Left ventricle myocardium inferior (tissue), 1 donor: ENCODE results near the gene ATP6V0E2. TPM values are rescaled to one million over a fixed set of nuclear protein-coding genes. Genes with fewer than 3 reads are reported as not detected.

Experiments used
- DNase-seq: peaks from one replicate; pipeline ENCODE4 v3.0.0-alpha.2; 2020
- H3K27ac ChIP-seq: fragments of 200-600 bp; replicated peaks from 2 replicates; pipeline ENCODE4 v1.8.0; 2021
- H3K27me3 ChIP-seq: fragments of 200-600 bp; 2 replicates; pipeline ENCODE4 v1.8.0; 2021; ENCODE audit warnings: low read depth
- H3K36me3 ChIP-seq: fragments of 200-600 bp; 2 replicates; pipeline ENCODE4 v1.8.0; 2021
- H3K4me1 ChIP-seq: fragments of 200-600 bp; 2 replicates; pipeline ENCODE4 v1.8.0; 2021
- H3K4me3 ChIP-seq: fragments of 200-600 bp; 2 replicates; pipeline ENCODE4 v1.8.0; 2021; ENCODE audit warnings: mild to moderate bottlenecking, moderate library complexity
- H3K9me3 ChIP-seq: fragments of 200-600 bp; replicated peaks from 2 replicates; pipeline ENCODE4 v1.8.0; 2021
- intact Hi-C: fragments of 100-400 bp; cut with micrococcal nuclease; formaldehyde crosslinking; loops from one replicate; pipeline ENCODE4 v1.11.0; 2022
- total RNA-seq: library from RNA; stranded (reverse); fragmentation: NEBNext Ultra II Directional; extraction: Animal tissue kit (Norgen Biotek cat#: 25700); gene quantifications from one replicate; pipeline ENCODE4 v1.2.1, GENCODE V29; 2021
- TF ChIP-seq, protein P1 (sequence below): fragments of 200-600 bp; IDR thresholded peaks from 2 replicates; pipeline ENCODE4 v1.8.0; 2021; ENCODE audit warnings: antibody characterized with exemption, mild to moderate bottlenecking, borderline replicate concordance
- donor health status: DM: no; HTN: yes; CAD: no; lungs with severe emphysema.

ATP6V0E2 gene
- total RNA-seq, 1 donor from 2014 or later: 120 TPM

DNA sequence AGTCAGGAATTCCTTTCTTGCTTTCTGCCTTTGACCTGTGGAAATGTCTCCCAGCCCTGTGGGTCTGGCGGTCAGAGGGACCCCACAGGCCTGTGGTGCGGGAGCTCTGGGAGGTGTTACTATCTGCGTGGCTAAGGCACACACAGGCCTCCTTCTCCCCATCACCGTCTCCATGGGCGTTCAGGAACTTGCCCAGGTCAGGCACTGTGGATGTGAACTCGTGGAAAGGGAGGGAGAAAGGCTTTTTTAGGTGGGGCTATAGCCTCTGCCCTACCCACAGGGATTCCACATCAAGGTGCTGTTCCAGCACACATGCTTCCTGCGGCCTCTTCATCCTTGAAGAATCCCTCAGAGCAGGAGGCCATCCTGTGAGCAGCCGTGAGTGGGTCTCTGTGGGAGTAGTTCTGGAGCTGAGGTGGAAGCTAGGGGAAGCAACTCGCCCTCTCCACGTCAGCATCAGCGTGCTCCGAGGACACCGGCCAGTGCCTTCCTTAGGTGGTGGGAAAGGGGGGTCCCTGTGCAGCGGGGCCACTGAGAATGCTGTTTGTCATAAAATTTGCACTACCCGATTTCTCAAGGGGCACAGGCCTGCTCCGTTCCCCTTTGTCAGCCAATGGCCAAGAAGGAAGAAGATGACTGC, 7.5 kb upstream of the ATP6V0E2 start:
- intact Hi-C loops: no loop called here

DNA sequence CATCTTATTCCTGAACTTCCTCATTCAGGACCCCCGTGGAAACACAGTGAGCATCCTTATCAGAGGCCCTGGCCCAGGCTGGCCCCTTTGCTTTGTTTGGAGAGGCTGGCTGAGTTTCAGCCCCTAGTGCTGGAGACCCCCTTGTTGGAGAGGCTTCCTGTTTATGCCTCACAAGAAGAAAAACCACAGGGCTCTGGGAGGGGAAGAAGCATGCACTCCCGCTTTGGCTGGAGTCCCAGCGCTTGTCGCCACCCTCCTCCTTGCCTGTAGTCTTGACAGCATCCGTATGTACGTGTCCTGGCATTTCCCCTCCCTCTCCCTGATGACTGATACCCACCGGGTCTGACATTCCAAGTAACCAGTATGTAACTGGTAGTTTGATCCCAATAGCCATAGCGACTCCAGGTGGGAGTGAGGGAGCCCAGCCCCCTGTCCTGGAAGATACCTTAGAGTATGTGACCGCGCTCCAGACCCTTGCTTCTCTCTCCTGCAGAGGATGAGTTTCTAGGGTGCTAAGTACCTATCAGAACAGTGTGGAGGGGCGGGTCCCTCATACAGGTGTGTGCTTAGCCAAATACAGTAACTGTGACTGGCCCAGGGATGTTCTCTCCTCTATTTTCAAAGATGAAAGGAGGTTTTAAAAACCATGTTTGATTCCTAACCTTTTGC, 6.9 kb upstream of the ATP6V0E2 start:
- Histone ChIP-seq H3K4me3 (no peak overlapping the region), H3K4me1 (peaks cover 51% of the 10 kb centered on the region), H3K9me3 (no peaks in the 10 kb centered on the region), H3K27me3 (no peaks in the 10 kb centered on the region), H3K27ac (no peak overlapping the region), H3K36me3 (peaks cover 35% of the 10 kb centered on the region)
- TF ChIP-seq, protein P1, sequence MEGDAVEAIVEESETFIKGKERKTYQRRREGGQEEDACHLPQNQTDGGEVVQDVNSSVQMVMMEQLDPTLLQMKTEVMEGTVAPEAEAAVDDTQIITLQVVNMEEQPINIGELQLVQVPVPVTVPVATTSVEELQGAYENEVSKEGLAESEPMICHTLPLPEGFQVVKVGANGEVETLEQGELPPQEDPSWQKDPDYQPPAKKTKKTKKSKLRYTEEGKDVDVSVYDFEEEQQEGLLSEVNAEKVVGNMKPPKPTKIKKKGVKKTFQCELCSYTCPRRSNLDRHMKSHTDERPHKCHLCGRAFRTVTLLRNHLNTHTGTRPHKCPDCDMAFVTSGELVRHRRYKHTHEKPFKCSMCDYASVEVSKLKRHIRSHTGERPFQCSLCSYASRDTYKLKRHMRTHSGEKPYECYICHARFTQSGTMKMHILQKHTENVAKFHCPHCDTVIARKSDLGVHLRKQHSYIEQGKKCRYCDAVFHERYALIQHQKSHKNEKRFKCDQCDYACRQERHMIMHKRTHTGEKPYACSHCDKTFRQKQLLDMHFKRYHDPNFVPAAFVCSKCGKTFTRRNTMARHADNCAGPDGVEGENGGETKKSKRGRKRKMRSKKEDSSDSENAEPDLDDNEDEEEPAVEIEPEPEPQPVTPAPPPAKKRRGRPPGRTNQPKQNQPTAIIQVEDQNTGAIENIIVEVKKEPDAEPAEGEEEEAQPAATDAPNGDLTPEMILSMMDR: no peak
- DNase-seq: no peak
- intact Hi-C loops: no loop called here

More for the DNA sequence above, 7.5 kb upstream of the ATP6V0E2 start:
- peaks cover 41% of the 10 kb centered on the region for H3K36me3 ChIP-seq
- H3K4me1 ChIP-seq: peaks cover 44% of the 10 kb centered on the region
- DNase-seq: no peak
- H3K27me3 ChIP-seq: no peaks in the 10 kb centered on the region
- H3K27ac ChIP-seq: no peak overlapping the region
- TF ChIP-seq, protein P1: no peak
- no peak overlapping the region for H3K4me3 ChIP-seq
- no peaks in the 10 kb centered on the region for H3K9me3 ChIP-seq

DNA sequence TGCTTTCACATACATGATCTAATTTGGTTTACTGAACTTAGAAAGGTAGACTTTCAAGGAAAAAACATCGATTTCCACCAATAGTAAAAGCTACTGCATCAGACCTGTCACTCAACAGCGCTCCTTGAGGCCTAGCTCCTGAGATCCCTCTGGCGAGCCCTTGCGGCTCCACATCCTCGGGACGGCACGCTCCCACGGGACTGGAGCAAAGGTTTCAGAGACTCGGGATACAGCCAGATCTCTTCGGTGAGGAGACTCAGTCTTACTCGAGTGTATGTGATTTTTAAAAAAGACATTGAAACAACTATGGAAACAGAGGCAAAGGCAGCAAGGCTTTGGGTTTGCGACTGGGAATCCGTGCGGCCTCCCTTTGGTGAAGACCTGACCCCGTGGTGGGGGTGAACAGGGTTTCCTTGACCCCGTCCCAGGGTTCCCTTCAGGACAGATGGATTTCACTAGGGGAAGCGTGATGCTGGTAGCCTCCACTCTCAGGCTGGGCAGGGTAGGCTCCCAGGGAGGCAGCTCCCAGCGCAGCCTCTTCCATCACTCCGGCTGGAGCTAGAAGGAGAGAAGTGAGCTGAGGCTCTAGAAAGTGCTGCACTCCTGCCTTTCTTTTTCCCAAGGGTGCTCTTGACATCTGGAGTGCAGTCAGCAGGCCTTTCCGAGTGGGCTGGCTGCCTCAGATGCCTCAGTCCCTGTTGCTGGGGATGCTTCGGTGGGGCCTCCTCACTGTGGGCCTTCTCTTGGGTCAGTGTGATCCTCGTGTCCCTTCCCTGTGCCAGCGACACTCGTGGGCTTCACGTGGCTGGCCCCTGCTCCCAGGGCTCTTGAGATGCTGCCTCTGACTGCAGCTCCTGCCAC, 5.8 kb upstream of the ATP6V0E2 start:
- DNase-seq: no peak
- peaks cover 24% of the 10 kb centered on the region for H3K36me3 ChIP-seq
- TF ChIP-seq, protein P1: no peak
- no peak overlapping the region for H3K4me3 ChIP-seq
- H3K9me3 ChIP-seq: no peaks in the 10 kb centered on the region
- peak overlapping the region; percentile 21 for H3K27ac ChIP-seq
- intact Hi-C loops: no loop called here
- H3K4me1 ChIP-seq: peaks cover 62% of the 10 kb centered on the region
- H3K27me3 ChIP-seq: no peaks in the 10 kb centered on the region

DNA sequence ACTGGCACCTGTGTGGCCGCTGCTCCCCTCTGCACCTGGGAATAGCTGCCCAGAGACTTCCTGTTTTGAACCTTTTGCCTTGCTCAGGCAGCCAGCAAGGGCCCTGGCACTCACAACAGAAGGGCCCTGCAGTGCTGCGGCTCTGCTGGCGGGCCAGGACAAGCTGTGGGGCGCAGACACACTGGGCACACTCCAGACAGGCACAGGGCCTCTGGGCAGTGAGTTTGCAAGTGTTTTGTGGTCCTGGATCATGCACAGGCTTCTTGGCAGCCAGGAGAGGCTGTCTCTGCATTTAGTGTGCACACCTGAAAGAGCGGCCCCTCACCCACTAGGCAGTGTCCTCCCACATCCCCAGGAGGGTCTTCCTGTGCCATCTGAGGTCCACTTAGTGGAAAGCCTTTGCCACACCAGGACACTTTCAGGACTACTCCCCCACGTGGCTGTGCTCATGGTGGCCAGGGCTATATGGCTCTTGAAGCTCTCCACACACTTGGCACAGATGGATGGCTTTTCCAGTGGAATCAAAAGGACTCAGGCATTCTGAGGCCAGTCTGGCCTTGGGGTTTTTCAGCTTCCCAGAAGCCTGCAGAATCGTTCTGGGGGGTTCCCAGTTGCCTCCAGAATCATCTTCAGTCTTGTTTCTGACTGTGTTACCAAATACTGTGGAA, 5.0 kb upstream of the ATP6V0E2 start:
- Histone ChIP-seq H3K36me3 (peaks cover 16% of the 10 kb centered on the region), H3K4me1 (peaks cover 68% of the 10 kb centered on the region), H3K4me3 (no peak overlapping the region), H3K9me3 (no peaks in the 10 kb centered on the region), H3K27me3 (no peaks in the 10 kb centered on the region), H3K27ac (peak overlapping the region; percentile 21)
- TF ChIP-seq, protein P1: peak; percentile 14
- no peak for DNase-seq
- intact Hi-C loops: no loop called here

DNA sequence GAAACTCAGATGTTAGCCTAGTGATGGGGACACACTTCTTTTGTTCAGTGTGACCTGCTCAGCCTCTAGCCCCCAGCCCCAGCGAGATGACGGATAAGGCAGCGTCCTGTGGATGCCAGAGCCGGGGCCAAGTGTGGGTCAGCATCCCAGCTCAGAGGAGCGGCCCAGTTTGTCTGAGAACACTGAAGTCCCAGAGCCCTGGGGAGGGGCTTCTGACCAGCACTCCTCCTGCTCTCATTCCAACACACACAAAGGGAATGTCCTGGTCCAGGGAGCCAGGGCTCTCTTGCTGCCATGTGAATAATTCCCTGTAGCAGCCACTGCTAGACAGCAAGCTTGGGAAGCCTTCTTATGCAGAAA, 4.5 kb upstream of the ATP6V0E2 start:
- intact Hi-C loops: no loop called here
- Histone ChIP-seq H3K36me3 (peaks cover 11% of the 10 kb centered on the region), H3K4me3 (no peak overlapping the region), H3K27ac (peak overlapping the region; percentile 17), H3K4me1 (peaks cover 73% of the 10 kb centered on the region), H3K9me3 (no peaks in the 10 kb centered on the region), H3K27me3 (no peaks in the 10 kb centered on the region)
- TF ChIP-seq, protein P1: no peak
- no peak for DNase-seq
